HT-29 (cell line): Measurements from ENCODE around the gene LRRC74A. TPM values are rescaled to one million over a fixed set of nuclear protein-coding genes. Genes with fewer than 3 reads are reported as not detected.

ENCODE experiments used
- DNase-seq: peaks from one replicate; pipeline ENCODE4 v3.0.0-alpha.2; 2015; ENCODE audit warnings: low spot score
- total RNA-seq: library from RNA; depleted of rRNA; stranded (reverse); fragments of >200 nt; shearing (Covaris generic); gene quantifications from 2 replicates; pipeline ENCODE4 v1.2.3, GENCODE V29; 2014; rRNA removed

Gene LRRC74A
- total RNA-seq = not detected in 2 replicates

- DNase-seq = peak; percentile 9
Measured at GRCh38 chr14:76826122-76826521, at the start of gene LRRC74A. LRRC74A (plus strand) TSS chr14:76826408; CDS start chr14:76826698, 290 bp downstream.

DNA sequence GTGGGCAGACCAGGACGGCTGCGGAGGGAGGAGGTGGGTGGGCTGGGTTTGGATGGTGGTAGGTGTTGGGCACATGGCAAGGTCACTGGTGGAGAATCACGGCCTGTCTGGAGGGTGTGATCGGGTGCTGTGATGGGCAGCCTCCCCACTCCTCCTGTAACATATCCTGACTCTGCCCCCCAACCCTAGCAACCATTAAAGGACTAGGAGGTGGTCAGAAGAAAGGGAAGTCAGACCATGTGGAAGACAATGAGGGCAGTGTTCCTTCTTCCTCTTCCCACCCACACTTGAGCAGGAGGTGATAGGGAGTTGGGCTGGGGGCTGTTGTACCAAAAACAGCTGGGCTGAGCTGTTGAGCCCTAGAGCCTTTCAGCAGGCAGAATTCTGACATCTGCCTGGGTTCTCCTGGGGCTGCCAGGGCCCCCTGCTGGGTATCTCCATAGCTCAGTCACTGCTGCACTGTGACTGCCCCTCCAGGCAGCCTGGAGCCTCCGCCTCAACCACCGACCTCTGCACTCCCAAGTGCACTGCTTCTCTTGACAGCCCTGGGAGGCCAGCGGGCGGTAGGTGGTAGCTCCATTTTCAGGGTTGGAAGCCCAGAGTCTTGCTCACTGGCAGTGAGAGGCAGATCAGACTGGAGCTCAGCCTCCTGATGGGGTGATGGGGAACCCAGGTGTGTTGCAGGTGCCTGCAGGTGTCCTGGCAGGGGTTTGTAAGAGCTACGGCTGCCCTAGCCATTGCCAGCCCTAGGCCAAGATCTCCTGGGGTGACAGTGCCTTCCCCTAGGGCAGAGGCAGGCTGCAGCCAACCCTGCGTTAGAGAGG is 49.6 kb upstream of the LRRC74A start:
- no peak for DNase-seq

DNA sequence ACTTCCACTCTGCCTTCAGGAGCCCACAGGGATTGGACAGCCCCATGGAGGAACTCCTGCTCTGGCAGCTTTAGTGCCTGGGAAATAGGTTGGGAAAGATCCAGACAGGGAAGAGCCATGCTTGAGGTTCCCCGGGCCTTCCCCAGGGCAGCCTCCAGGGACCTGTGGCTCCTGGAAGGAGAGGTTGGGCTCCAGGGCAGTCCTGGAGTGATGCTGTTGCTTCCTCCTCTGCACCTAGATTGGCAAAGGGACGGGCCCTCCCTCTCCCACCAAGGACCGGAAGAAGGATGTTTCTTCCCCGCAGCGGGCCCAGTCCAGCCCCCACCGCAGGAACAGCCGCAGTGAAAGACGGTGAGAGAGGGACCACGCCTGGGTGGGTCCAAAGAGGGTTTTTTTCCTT is 48.5 kb upstream of the LRRC74A start:
- no peak for DNase-seq

GRCh38 chr14:76778546-76779215 is 47.5 kb upstream of the LRRC74A start:
- no peak for DNase-seq

- no peak for DNase-seq
Measured at GRCh38 chr14:76779221-76780057, 46.8 kb upstream of the LRRC74A start.

GRCh38 chr14:76780058-76780345 is 46.2 kb upstream of the LRRC74A start:
- DNase-seq = no peak

DNA sequence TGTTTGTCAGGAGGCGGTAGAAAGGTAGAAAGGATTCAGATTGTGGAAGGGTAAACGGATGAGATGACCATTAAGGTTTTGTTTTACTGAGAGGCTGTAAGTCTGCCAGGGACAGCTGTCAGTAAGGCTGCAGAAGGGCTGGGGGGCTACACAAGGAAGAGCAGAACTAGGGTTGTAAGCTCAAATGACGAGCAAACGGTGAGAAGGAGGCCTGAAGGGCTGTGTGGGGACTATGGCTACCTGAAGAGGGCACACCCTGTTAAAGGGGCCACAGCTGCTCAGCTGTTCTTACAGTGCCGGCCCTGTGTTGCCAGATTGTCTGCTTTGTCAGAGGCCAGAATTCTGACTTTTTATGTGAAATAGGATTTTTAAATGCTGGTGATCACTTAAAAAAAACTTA is 45.8 kb upstream of the LRRC74A start:
- no peak for DNase-seq

DNA sequence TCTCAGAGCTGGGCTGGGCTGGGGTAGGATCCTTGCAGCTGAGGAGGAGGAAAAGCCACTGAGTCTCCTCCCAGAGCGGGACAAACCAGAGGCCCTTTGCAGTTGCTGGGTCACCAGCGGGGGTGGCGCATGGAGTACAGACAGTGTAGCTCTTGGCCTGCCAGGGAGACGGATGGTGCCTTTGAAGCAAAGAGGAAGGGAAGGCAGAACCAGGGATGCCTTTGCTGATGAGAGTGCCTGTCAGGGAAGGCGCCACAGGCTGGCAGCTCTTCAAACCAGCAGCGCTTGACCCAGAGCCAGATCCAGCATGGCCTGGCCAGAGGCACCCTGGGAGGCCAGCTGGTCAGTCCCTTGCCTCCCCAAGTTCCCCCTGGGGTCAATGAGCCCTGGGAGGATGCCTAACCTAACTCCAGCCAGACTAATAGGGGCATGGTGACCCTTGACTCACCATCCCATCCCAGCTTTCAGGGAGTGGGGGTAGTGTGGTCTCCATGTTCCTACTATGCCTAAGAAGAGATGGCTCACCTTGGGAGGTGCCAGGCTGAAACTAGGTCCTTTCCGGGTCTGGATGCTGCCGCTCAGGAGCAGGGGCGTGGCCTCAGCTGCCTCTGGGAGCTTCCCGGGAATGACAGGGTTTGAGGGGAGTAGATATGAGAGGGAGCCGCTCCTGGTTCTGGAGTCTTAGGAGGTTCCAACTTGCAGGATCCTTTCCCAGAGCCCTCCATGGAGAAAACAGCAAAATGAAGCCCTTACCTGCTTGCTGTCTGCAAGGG is 45.1 kb upstream of the LRRC74A start:
- DNase-seq = no peak

DNA sequence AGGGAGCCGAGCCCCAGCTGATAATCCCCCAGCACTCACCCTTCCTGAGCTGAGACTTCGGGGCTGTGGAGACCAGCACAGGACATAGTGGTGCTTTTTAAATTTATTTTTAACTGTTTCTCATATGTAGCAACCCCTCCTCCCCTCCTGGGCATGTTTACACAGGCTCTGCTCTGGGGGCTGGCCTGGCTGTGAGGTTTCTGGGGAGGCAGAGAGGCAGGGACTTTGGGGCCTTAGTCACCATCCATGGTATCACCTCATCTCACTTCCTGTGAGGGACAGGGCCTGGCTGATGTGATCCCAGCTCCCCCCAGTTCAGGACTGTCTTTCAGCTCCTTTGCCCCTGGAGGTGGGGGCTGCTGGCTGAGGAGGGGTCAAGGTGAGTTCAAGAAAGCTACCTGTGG is 44.6 kb upstream of the LRRC74A start:
- DNase-seq = no peak

GRCh38 chr14:76782115-76782884 is 43.9 kb upstream of the LRRC74A start:
- DNase-seq = no peak

GRCh38 chr14:76782885-76783566 is 43.2 kb upstream of the LRRC74A start:
- no peak for DNase-seq

DNA sequence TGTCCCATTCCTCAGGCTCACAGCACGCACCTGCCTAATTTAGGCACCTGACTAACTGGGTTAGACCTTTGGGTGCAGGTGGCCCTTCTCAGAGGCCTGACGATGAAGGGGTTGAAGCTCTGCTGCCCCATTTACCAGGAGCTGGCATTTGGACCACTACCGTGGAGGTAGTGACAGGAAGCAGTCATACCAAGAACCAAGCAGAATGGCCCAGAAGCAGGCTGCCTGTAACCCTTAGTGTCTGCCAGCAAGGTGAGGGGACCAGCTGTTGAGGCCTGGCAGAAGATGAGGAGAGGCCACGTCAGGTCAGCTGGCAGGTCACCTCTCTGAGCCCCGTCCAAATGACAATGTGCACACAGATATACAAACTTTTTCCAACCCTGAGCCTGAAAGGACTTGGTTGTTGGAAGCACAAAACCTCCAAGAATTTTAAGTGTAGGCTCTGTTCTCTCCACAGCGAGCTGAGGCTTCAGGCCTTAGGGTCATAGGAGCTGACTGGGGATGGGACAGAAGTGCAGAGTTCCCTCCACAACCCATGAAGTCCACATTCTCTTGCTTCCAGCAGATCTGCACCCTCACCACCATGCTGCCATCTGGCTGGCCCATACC is 41.8 kb upstream of the LRRC74A start:
- no peak for DNase-seq

DNA sequence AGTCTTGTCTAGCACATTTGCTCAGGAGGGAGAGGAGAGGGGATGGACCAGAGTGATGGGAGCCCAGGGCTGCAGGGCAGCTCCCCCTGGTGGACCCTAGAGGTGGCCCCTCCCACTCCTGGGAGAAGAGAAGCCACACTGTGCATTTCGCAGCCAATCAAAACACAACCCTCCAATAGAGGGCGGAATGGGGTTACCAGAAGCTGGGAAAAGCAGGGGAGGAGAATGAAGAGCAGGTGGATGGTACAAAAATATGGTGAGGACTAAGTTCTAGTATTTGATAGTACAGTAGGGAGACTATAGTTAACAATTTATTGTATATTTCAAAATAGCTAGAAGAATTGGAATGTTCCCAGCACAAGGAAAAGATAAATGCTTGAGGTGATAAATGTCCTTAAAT is 41.3 kb upstream of the LRRC74A start:
- DNase-seq = peak; percentile 79

GRCh38 chr14:76786601-76787000 is 39.6 kb upstream of the LRRC74A start:
- DNase-seq = no peak

- no peak for DNase-seq
Measured at GRCh38 chr14:76792422-76792821, 33.8 kb upstream of the LRRC74A start.

GRCh38 chr14:76793324-76793723 is 32.9 kb upstream of the LRRC74A start:
- DNase-seq = no peak

DNA sequence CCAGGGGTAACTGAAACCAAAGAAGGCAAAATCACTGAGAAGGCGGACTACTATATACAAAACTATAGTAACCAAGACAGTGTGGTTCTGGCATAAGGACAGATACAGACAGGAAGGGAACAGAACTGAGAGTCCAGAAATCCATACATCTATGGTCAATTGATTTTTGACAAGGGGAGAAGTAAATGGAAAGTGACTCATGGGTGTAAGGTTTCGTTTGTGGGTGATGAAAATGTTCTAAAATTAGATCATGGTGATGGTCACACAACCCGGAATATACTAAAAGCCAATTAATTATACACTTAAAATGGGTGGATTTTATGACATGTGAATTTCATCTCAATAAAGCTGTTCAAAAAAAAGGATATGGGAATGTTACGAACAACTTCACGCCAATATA is 32.3 kb upstream of the LRRC74A start:
- no peak for DNase-seq

DNA sequence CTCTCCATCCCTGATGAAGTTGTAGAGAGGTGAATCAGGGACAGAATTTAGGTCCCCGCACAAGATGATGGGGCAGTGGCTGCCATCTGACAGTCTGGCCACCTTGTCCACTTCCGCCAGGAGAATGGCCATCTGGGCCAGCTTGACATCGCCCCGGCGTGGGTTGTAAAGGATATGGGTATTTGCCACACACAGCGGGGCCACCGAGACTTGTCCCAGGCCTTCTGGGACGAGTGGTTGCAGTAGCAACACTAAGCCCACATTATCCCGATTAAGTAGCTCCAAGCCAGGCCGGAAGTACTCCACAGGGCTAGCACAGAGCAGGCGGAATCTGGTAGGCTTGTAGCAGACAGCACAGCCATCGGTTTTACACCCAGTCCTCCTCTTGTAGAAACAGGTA is 19.8 kb upstream of the LRRC74A start:
- no peak for DNase-seq

DNA sequence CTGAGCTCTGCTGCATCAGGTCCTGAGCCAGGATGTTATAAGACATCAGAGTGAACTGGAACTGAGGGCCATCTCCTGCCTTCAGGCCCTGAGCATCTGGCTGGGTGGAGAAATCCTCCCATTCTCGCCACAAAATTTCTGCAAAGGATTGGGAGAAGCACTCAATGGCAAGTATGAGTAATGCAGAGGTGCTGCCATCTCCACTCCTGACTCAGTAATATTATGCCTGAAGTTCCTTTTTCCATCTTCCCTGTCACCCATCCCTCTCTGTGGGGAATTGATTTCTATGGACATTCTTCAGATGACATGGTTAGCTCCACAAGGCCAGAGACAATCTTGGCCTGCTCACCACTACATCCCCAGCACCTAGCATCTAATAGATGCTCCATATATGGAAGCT is 18.2 kb upstream of the LRRC74A start:
- DNase-seq = no peak

DNA sequence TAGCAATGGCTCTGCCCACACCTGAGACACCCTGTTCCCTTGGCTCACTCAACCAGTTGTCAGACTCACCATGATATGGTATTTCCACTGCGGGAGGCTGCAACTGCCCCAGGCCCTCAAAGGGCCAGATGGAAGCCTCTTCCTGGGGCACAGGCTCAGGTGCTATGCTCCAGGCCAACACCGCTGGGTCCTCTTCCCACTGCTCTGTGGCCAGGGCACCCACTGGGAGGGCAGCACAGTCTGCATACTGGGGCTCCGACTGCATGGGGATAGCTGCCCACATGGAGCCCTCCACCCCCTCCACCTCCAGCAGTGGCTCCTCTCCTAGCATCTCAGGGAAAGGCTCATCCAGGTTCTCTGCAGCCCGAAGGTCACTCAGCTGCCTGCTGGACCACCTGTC is 17.2 kb upstream of the LRRC74A start:
- DNase-seq = no peak
